ENCODE data around the gene UBXN7. TPM values are rescaled to one million over a fixed set of nuclear protein-coding genes. Genes with fewer than 3 reads are reported as not detected.
A peak's percentile ranks its signal among the peaks of the same experiment; 100 is the strongest.
"Not testable (repeated sequence)": the region's sequence is repeated elsewhere in the genome, so short reads cannot be mapped to it uniquely, and the experiment has no call there.

Gene UBXN7
- total and polyA plus RNA-seq, 3 donors from 2014 or later, result 40.2 to 49.1 (median 40.4) TPM

- Histone ChIP-seq H3K36me3 (ENCODE audit: low read depth, missing control alignments) (no peaks in the 10 kb centered on the region), H3K4me3 (peak within 1 kb of the TSS; percentile 84 to 86), H3K4me1 (peaks cover 6% of the 10 kb centered on the region), H3K27me3 (no peaks in the 10 kb centered on the region), H3K9me3 (no peaks in the 10 kb centered on the region), H3K27ac (peak within 1 kb of the TSS; percentile 89 to 92)
- DNase-seq, result peak; percentile 90
- intact Hi-C loops (cut with DNase I; ENCODE audit: low total_unique reads), result no loop called here
- TF ChIP-seq POLR2A (IDR thresholded peaks at IDR 0.05) (no peak), CTCF (IDR thresholded peaks at IDR 0.05) (no peak)
- WGBS, 2 donors, result 0 to 2% methylated on average over 35 to 87 of the region's 92 CpGs
These were observed 114.3 kb downstream of the UBXN7 start, which contains the start of gene DYNLT2B for GRCh38 chr3:196317687-196318467. Gene DYNLT2B (minus strand): TSS chr3:196318240. CDS start chr3:196318152, 88 bp downstream.

DNA sequence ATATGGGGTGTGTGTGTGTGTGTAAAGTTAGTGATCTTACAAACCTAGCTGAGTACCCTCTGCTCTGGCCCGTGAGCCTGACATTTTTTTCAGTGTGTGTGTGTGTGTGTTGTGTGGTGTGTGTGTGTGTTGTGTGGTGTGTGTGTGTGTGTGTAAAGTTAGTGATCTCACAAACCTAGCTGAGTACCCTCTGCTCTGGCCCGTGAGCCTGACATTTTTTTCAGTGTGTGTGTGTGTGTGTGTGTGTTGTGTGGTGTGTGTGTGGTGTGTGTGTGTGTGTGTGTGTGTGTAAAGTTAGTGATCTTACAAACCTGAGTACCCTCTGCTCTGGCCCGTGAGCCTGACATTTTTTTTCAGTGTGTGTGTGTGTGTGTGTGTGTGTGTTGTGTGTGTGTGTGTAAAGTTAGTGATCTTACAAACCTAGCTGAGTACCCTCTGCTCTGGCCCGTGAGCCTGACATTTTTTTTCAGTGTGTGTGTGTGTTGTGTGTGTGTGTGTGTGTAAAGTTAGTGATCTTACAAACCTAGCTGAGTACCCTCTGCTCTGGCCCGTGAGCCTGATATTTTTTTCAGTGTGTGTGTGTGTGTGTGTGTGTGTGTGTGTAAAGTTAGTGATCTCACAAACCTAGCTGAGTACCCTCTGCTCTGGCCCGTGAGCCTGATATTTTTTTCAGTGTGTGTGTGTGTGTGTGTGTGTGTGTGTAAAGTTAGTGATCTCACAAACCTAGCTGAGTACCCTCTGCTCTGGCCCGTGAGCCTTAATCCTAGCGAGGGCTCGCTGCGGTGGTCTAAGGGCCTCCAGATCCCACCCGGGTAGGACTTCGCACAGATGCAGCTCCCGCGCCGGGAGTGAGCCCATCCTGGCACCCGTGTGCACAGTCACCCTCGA, 115.2 kb downstream of the UBXN7 start:
- 13 to 19% methylated on average over 6 to 15 of the region's 17 CpGs for WGBS, 2 donors
- intact Hi-C loops (cut with DNase I; ENCODE audit: low total_unique reads); H3K9me3 ChIP-seq; DNase-seq; H3K4me1 ChIP-seq; H3K27me3 ChIP-seq; H3K36me3 ChIP-seq (ENCODE audit: low read depth, missing control alignments): not testable (repeated sequence)
- H3K4me3 ChIP-seq, result peak overlapping the region; percentile 84 to 86
- H3K27ac ChIP-seq, result peak overlapping the region; percentile 89 to 92

GRCh38 chr3:196315821-196316220, 116.4 kb downstream of the UBXN7 start:
- DNase-seq, result no peak
- no peak overlapping the region for H3K27ac ChIP-seq
- TF ChIP-seq POLR2A (IDR thresholded peaks at IDR 0.05), result no peak
- TF ChIP-seq CTCF (IDR thresholded peaks at IDR 0.05), result no peak
- peaks cover 6% of the 10 kb centered on the region for H3K4me1 ChIP-seq
- H3K9me3 ChIP-seq, result no peaks in the 10 kb centered on the region
- H3K27me3 ChIP-seq, result no peaks in the 10 kb centered on the region
- WGBS, 2 donors, result 78 to 88% methylated on average over 1 of the region's 1 CpG
- intact Hi-C loops (cut with DNase I; ENCODE audit: low total_unique reads), result no loop called here
- no peak overlapping the region for H3K4me3 ChIP-seq
- H3K36me3 ChIP-seq (ENCODE audit: low read depth, missing control alignments), result no peaks in the 10 kb centered on the region

DNA sequence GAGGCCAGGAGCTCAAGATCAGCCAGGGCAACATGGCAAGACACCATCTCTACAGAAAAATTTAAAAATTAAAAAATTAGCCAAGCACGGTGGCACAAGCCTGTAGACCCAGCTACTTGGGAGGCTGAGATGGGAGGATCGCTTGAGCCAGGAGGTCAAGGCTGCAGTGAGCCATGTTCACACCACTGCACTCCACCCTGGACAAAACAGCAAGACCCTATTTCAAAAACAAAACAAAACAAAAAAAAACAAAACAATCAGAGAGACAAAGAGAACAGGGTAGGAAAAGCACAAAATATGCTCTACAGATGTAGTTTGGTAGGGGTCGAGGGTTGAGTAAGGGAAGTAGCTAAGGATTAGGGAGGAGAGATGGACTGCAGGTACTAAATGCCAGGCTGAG, 117.6 kb downstream of the UBXN7 start:
- no peak for TF ChIP-seq POLR2A (IDR thresholded peaks at IDR 0.05)
- no peak for TF ChIP-seq CTCF (IDR thresholded peaks at IDR 0.05)
- Histone ChIP-seq H3K9me3 (no peaks in the 10 kb centered on the region), H3K27me3 (no peaks in the 10 kb centered on the region), H3K4me1 (peaks cover 6% of the 10 kb centered on the region), H3K4me3 (no peak overlapping the region), H3K36me3 (ENCODE audit: low read depth, missing control alignments) (no peaks in the 10 kb centered on the region), H3K27ac (no peak overlapping the region)
- WGBS, 2 donors, result 90 to 93% methylated on average over 3 of the region's 3 CpGs
- no peak for DNase-seq
- intact Hi-C loops (cut with DNase I; ENCODE audit: low total_unique reads), result no loop called here

- H3K9me3 ChIP-seq; H3K4me3 ChIP-seq; H3K27me3 ChIP-seq; H3K4me1 ChIP-seq; H3K36me3 ChIP-seq (ENCODE audit: low read depth, missing control alignments); DNase-seq; intact Hi-C loops (cut with DNase I; ENCODE audit: low total_unique reads); H3K27ac ChIP-seq: not testable (repeated sequence)
- WGBS, 2 donors, result 81% methylated on average over 7 of the region's 7 CpGs
These were observed 118.1 kb downstream of the UBXN7 start for GRCh38 chr3:196314086-196314485.

DNA sequence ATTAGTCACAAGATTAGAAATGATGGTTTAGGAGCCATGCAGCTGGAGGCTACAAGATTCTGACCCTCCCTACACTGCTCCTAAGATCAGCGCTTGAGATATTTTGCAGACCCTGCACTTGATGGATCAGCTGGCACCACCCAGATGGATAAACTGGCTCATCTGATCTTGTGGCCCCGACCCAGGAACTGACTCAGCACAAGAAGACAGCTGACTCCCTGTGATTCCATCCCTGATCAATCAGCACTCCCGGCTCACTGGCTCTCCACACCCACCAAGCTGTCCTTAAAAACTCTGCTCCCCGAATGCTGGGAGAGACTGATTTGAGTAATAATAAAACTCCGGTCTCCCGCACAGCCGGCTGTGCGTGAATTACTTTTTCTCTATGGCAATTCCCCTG, 129.3 kb downstream of the UBXN7 start:
- H3K27me3 ChIP-seq; H3K9me3 ChIP-seq; intact Hi-C loops (cut with DNase I; ENCODE audit: low total_unique reads); H3K27ac ChIP-seq; DNase-seq; H3K4me3 ChIP-seq; H3K4me1 ChIP-seq; H3K36me3 ChIP-seq (ENCODE audit: low read depth, missing control alignments): not testable (repeated sequence)
- 64 to 69% methylated on average over 6 of the region's 8 CpGs for WGBS, 2 donors

DNA sequence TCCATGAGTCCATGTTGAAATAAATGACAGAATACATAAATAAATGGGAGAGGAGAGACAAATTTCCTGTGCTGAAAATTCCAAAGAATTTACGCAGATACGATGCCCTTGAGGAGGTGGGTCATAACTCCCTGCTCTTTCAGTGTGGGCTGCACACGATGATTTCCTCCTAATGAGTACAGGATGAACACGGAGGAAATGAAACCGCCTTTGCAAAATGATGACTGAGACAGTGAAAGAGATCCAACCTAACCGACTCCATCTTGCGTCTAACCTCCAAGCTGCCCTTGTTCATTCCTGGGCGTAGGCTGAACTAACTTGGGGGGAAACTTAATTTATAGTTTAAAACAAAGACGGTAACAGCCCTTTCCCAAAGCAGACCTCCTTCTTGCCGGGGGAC, 129.7 kb downstream of the UBXN7 start:
- intact Hi-C loops (cut with DNase I; ENCODE audit: low total_unique reads), result not testable (repeated sequence)

More for the DNA sequence above, 129.7 kb downstream of the UBXN7 start:
- H3K9me3 ChIP-seq; H3K4me3 ChIP-seq; H3K27me3 ChIP-seq; H3K27ac ChIP-seq; H3K4me1 ChIP-seq; H3K36me3 ChIP-seq (ENCODE audit: low read depth, missing control alignments); DNase-seq: not testable (repeated sequence)
- 34 to 38% methylated on average over 8 of the region's 10 CpGs for WGBS, 2 donors
